Measurements from ENCODE around the gene OR2V1.

The OR2V1 gene

DNA sequence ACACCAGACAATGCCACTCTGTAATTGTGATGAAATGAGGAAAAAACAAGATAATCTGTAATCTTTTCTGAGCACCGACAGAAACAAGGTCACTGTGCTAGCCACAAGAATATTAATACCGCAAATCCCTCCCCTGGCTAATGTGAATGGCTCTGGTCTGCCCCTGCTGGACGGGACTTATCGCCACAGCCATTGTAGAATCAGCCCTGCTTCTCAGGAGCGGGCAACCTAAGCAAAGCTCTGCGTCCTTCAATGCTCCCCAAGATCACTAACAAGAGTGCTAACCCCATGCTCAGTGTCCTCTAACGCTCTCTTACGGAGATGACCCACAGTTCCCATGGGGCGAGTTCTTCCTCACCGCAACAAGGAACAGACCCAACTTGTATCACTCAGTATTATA is 42.7 kb downstream of the OR2V1 start:
- H3K27ac Mint-ChIP-seq, result no peak overlapping the region
- H3K27me3 Mint-ChIP-seq, result peaks cover 32% of the 10 kb centered on the region
- H3K9me3 Mint-ChIP-seq, result no peaks in the 10 kb centered on the region
- H3K4me1 Mint-ChIP-seq, result no peaks in the 10 kb centered on the region
- no peak for ATAC-seq
- H3K4me3 Mint-ChIP-seq, result no peak overlapping the region
- no peaks in the 10 kb centered on the region for H3K36me3 Mint-ChIP-seq

DNA sequence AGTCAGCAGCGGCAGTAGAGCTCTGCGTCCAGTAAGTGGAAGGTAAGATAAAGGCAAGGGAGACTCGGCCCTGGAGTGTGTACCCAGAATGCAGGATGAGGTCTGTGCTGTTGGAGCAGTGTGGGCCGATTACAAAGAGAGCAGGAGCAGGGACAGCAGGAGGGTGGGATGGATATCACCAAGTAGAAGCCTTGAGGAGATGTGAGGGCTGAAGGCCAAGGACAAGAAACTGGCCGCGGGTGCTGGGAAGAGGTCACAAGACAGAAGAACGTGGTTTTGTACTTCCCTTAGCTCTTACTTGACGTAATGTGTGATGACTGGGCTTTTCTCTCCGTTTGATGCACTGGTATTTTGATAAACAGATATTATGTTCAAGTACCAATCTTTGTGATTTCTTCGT is 43.7 kb downstream of the OR2V1 start:
- no peak for ATAC-seq
- H3K27me3 Mint-ChIP-seq, result peaks cover 34% of the 10 kb centered on the region
- H3K27ac Mint-ChIP-seq, result no peak overlapping the region
- H3K4me3 Mint-ChIP-seq, result no peak overlapping the region
- no peaks in the 10 kb centered on the region for H3K9me3 Mint-ChIP-seq
- H3K36me3 Mint-ChIP-seq, result no peaks in the 10 kb centered on the region
- H3K4me1 Mint-ChIP-seq, result no peaks in the 10 kb centered on the region

DNA sequence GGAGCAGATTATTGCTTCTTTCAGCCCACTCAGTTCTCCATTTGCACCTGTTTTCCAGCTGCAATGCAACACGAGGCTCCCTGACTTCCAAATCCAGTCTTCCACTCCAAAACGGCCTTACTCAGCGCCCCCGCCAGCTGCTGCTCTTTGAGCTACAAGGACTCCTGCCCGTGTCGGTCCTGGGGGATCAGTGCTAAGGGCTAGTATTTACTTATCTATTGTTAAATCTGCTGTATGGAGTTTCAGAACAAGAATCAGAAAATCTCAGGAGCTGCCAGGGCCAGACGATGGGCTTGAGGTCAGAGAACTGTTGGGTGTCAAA is 44.1 kb downstream of the OR2V1 start:
- Mint-ChIP-seq H3K4me1 (no peaks in the 10 kb centered on the region), H3K9me3 (no peaks in the 10 kb centered on the region), H3K4me3 (no peak overlapping the region), H3K27me3 (peaks cover 35% of the 10 kb centered on the region), H3K36me3 (no peaks in the 10 kb centered on the region), H3K27ac (no peak overlapping the region)
- ATAC-seq, result no peak

DNA sequence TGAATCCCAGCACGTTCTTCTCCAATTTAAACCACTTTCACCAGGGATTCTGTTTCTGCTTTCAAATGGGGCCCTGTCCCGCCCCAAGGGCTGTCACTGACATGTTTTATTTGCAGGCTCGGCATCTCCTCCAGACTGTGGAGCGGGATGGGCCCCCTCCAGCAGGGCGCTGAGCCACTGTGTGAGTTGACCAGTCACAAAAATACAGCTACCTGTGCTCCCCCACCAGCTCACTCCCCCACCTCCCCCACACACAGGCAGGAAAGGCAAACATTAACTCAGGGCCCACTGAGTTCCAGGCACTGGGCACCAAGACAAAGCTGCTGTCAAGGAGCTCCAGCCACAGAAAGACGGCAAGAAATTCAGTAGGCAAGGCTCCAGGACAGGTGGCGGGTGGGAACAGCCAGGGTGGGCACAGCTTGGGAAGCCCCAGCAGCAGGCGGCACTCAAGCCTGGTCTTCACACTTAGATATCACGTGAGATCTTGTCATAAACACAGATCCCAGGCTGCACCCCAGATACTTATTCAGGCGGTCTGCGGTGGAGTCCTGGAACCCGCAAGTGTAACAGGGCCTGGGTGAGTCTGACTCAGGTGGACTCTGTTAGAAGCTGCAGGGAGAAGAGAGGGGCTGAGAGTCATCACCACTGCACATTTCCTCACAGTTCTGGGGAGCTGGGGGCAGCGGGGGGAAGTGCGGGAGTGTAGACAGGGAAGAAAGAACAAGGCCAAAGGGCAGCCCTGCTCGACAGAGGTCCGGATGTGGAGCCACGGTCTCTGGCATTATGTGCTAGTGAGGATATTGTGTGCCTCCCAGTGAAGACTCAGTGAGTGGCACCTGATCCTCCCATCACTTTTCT is 44.7 kb downstream of the OR2V1 start:
- Mint-ChIP-seq H3K9me3 (no peaks in the 10 kb centered on the region), H3K4me1 (no peaks in the 10 kb centered on the region), H3K4me3 (no peak overlapping the region), H3K27me3 (peaks cover 41% of the 10 kb centered on the region), H3K36me3 (no peaks in the 10 kb centered on the region), H3K27ac (no peak overlapping the region)
- ATAC-seq, result no peak

DNA sequence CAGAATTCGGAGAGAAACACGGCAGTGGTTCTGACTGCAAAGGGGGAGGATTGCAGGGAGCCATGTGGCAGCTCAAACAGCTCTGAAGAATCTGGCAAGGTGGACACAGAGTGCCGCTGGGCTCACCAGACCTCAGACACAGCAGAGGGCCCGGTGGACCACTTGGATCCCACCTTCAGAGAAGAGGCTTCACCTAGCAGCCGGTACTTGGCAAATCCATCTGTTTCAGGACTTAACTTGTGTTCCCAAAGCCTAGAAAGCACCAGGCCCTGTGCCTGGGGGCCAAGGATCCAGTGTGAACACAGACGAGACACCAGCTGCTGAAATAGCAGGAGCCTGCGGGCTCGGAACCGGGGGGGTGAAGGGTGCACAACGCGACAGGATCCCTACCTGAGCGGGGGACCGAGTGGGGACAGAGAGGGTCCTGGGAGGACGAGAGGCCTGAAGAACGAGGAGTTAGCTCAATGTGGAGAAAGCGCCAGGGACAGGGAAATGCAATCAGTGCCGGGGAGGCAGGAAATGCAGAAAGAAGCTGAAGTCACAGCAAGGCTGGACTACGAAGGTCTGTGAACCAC is 46.3 kb downstream of the OR2V1 start:
- Mint-ChIP-seq H3K27me3 (peaks cover 46% of the 10 kb centered on the region), H3K36me3 (no peaks in the 10 kb centered on the region), H3K27ac (no peak overlapping the region), H3K9me3 (no peaks in the 10 kb centered on the region), H3K4me1 (no peaks in the 10 kb centered on the region), H3K4me3 (no peak overlapping the region)
- no peak for ATAC-seq

DNA sequence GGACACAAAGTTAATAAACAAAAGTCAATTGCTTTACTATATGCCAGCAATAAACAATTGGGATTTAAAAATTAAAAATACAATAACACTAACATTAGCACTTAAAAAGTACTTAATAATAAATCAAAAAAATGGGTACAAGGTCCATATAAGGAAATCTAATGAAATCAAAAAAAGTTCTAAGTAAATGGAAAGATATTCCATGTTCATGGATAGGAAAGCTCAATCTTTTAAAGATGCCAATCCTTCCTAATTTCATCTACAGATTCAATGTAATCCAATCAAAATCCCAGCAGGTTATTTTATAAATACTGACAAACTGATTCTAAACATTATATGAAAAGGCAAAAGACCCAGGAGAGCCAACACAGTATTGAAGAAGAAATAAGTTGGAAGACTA is 49.0 kb downstream of the OR2V1 start:
- no peak for ATAC-seq
- Mint-ChIP-seq H3K4me3 (no peak overlapping the region), H3K9me3 (peaks cover 3% of the 10 kb centered on the region), H3K27me3 (peaks cover 51% of the 10 kb centered on the region), H3K27ac (no peak overlapping the region), H3K4me1 (no peaks in the 10 kb centered on the region), H3K36me3 (no peaks in the 10 kb centered on the region)

DNA sequence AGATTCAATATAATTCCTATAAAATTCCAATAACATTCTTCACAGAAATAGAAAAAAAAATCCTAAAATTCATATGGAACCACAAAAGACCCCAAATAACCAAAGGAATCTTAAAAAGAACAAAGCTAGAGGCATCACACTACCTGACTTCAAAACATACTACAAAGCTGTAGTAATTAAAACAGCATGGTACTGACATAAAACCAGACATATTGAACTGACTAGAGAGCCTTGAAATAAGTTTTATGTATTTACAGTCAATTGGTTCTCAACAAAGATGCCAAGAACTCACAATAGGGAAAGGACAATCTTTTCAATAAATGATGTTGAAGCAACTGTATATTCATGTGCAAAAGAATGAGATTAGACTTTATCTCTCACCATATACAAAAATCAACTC is 54.0 kb downstream of the OR2V1 start:
- H3K27ac Mint-ChIP-seq, result no peak overlapping the region
- no peaks in the 10 kb centered on the region for H3K36me3 Mint-ChIP-seq
- ATAC-seq, result no peak
- H3K9me3 Mint-ChIP-seq, result peaks cover 8% of the 10 kb centered on the region
- H3K4me1 Mint-ChIP-seq, result no peaks in the 10 kb centered on the region
- H3K4me3 Mint-ChIP-seq, result no peak overlapping the region
- H3K27me3 Mint-ChIP-seq, result peaks cover 51% of the 10 kb centered on the region

Data from stimulated activated memory B cell treated with anti-CD40 and anti-IgM and Interleukin-4, amounts not matched to agents 10 μg/mL and 1 μg/mL and 100 μg/mL, for 72 hours (primary cell).